Measurements from ENCODE around the gene GFOD2.

GFOD2 gene

DNA sequence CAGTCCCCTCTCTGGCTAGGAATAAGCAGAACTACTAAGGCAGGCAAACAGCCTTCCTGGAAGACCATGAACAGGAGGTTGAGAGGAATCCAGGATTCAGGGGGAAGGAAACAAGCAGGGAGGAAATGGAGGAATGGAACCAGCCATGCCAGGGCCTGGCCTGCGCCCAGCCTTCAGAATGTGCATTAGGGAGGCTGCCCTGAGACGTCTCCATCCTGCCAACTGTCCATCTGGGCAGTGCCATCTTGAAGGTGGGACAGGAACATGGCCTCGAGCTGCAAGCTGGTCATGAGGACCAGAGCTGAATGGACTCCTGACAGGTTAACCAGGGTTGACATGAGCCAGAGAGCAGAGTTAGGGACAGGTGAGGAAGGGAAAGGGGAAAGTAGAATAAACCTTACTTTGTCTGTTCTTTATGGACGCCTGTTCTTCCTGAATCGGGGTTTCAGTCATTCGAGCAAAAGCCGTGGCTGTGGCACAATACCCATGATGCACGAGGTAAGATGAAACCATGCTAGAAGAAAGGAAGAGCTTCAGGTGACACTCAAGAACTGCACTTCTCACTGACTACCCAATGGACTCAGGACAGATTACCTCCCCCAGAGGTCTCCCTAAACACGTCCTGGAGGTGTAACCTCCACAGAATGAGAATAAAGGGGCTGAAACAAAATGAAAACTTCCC is 12.1 kb upstream of the GFOD2 start:
- no peak for DNase-seq

DNA sequence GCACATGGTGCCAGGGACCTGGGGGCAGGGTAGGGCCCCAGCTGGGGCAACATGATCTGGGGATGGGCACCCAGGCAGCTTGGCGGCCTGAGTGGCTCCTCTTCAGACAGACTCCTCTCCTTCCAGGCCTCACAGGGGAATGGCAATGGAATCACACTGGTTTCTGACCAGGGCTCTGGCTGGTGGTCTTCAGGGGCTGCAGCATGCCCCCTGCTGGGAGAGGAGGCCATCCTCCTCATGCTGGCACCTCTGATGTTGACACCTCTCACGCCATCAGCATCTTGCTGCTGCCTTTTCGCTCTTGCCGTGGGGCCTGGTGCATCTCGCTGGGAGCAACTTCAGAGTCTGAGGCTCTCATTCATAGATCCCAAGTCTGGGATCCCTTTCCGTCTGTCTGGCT is 11.2 kb upstream of the GFOD2 start:
- no peak for DNase-seq

DNA sequence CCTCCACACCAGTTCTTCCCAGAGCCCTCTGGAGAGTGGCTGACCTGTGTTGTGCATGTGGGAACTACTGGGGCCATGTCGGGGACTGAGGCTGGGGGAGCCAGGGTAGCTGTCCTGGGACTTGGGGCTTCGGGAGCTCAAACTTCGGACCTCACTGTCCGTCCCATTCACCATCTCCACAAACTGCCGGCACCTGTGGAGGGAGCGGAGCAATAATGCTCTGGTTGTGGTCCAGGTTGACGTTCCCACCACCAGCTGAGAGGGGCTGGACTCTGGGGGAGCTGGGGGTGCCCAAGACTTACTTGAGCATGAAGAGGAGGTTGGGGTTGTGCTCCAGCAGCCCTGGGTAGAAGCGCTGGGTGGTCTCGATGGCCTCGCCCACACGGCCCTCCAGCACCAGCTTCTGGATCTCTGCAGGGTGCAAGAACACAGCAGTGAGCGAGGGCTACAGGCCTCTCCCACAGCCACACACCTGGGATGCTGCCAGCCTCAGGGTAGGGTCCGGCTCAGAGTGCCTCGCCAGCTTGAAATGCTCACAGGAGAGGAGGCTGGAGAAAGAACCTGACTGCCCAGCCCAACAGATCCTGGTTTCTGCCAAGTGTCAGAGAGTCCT is 10.6 kb upstream of the GFOD2 start:
- no peak for DNase-seq

DNA sequence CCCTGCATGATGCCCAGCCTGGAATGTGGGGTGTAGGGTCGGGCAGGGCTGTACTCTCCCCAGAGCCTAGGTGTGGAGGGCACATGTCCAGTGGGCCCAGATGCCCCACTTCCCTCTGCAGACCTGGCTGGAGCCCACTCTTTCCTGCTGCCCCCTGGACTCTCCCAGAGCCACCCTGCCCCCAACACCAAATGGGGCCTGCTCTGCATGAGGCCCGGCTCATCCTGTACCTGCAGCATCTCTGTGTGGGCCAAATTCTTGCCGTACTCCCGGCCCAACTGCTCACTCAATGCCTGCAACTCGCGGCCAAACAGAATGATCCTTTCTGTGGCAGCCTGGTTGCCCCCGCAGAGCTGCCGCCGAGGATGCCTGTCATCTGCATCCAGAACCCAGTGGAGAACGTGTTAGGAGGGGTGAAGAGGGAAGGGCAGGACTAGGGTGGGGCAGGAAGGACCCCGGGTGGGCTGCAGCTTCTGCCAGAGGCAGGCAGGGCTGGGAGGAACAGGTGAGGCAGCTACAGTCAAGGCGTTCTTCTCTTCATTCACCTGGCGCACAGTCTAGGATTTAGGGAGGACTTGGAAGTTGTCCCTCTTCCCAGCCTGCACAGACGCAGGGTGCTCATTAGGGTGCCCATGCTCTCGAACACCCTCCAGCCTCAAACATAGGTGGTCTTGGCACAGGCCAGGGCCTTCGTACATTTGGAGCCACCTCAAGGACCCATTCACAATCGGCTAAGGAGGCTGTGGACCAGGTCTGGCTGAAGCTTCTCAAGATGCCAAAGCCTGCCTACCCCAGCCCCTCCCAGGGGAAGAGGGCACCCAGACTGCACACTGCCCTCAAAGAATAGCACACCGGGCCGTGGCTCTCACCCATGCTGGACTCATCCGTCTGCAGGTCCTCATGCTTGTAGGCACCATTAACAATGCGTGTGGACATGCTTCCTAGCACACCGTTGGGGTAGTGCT is 8.7 kb upstream of the GFOD2 start:
- DNase-seq: no peak

DNA sequence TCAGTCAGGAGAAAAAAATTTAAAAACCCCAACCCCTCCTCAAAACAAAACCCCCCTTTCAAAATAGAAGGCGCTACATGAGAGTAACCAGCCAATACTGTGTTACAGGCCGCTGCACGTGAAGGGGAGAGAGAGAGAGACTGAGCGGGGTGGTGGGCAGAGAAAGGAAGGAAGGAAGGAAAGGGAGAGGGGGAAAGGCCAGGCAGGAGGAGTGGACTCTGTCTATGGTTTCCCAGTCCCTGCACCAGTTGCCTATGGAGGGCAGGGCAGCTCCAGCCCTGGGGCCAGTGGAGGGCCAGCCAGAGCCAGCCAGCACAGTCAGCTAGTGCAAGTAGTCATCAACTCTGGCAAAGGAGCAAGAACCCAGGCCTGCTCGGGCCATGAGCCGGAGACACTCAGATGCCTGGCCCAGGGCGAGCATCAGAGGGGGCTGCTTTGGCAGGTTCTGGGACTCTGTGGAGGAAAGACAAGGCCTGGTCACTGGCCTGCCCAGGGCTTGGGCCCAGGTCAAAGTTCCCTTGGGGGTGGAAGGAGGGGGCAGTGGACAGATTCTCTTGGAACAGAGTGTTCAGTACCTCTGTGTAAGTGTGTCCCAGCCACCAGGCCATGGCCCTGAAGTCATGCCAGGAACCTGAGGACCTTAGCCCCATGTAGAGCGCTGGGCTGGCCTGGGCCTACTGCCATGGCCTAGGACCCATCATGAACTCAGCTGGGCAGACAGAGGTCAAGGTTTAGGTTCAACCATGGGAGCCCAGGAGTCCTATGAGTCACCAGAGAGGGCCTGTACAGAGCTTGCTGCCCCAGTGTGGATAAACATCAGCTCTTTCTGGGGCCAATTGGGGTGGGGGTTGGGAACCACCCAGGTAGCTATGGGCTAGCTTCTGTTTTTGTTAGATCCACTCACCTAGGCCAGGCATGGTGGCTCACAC is 7.3 kb upstream of the GFOD2 start:
- DNase-seq: no peak

DNA sequence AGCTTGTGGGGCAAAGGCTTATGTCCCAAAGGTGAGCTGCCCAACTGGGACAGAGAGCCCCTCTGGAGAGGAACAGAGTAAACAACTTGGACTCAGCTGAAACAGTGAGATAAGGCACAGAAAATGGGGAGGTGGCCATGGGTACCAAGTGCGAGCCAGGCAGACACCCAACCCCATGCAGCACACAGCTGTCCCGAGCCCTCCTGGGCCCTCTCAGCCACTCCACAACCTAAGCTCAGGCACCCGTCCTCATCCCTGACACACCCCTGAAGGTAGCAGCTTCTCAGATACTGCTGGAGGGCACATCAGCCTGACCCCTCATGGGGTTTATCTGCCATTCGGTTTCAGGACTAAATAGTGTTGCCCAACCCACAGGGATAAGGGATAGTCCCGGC is 4.8 kb upstream of the GFOD2 start:
- no peak for DNase-seq

DNA sequence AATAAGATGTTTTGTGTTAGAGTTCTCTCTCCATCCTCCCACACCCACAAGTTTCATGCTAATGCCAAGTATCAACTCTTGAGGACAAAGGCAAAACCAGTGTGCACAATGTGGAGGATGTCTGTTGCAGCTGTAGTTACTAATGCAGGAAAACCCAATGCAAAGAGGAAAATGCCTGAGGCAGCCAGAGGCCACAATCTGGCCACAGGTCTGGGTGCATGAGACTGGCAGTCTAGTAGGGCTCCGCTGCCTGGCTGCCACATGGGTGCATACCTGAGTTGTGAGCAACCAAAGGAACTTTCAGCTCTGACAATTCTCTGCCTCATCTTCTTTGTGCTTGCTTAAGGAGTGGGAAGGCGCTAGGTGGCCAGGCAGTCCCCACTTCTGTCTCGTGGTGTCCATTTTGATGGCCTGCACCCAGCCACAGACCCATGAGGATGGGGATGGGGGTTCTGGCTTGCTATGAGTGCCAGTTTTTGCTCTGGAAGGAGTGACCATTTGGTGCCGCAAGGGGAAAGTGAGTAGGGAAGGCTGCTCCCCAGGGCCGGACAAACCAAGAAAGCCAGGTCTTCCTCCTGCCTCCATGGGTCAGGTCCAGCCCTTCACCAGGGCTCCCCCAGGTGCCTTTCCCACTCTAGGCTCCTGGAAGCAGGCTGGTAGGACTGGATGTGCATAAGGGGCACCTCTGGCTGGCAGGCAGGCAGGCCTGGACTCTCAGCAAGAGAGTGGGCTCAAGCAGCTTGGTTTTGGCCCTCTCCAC is 4.2 kb upstream of the GFOD2 start:
- no peak for DNase-seq

DNA sequence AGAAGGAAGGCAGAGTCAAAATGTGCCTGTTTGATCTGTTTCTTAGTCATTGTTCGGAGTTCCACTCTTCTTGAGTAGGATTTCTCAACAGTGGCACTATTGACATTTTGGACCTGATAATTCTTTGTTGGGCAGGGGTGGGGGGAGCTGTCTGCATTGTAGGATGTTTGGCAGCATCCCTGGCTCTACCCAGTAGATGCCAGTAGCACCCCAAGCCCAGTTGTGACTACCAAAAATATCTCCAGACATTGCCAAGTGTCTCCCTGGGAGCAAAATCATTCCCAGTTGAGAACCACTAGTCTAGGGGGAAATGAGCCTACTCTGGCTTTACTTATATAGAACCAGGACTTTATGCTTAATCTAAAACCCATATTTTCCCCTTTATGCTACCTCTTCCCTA is 1.1 kb upstream of the GFOD2 start:
- DNase-seq: no peak

DNA sequence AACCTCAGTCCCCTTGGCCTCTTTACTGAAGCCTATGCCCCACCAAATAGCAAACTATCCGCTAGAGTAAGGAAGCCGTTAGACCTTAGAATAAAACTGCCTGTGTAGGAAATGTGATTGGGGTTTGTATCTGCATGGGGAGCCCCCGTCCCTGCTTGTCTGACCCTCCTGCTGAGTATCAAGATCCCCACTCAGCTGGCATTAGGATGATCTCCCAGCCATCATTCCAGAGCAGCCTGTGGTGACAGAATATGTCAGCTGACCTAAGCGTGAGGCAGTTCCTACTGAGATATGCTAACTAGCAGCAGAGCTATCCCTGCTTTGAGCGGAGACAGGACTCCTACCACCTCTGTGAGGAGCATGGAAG is 645 bp upstream of the GFOD2 start:
- DNase-seq: no peak

DNA sequence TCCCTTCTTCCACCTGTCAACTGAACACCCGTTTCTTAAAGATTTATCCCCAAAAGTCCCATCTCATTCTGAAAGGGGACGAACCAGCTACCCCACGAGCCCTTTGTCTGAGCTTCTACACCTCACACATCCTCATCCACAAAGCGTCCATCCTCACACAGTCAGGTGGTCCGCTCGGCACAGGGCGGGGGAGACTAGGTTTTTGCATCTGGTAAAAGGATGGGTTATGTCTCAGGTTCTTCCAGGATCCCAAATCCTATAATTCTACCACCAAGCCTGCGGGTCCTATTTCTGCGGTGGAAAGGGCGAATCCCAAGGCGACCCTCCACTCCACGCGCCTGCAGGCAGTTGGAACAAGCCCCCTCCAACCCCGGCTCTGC is 458 bp downstream of the GFOD2 start:
- DNase-seq: no peak

DNA sequence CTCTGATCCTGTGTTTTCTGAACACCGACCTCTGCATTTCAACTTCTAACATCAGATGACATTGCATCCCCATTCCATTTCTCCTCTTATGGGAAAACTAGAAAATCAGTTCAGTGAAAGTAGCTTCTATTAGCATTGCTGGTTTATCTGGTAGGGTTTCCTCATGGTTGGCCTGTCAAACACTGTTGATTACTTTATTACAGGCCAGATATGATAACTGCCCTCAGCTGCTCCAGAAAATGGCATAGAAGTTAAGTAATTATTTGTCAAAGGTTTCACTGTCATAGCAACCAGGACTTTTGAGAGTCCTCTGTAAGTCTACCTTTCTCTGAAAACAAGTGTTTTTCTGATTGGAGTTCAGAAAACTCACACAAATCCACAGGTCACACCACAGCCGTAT is 3.0 kb downstream of the GFOD2 start:
- DNase-seq: no peak

DNA sequence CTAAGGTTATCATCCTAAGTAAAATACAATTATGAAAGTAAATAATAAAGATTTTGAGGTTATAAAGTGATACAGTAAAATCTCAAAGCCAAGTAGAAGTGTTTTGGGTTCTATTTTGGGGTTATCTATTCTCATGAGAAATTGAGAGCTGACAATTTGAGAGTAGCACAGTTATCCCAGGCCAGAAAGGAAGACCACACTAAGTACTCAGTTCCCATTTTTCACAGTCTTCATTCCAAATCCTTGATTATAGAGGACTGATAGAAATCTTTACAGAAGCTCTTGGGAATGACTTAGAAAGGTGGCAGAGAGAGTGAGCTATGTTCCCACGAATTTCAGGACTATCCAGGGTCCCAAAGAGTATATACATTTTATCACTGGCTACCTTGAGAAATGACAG is 4.6 kb downstream of the GFOD2 start:
- no peak for DNase-seq

DNA sequence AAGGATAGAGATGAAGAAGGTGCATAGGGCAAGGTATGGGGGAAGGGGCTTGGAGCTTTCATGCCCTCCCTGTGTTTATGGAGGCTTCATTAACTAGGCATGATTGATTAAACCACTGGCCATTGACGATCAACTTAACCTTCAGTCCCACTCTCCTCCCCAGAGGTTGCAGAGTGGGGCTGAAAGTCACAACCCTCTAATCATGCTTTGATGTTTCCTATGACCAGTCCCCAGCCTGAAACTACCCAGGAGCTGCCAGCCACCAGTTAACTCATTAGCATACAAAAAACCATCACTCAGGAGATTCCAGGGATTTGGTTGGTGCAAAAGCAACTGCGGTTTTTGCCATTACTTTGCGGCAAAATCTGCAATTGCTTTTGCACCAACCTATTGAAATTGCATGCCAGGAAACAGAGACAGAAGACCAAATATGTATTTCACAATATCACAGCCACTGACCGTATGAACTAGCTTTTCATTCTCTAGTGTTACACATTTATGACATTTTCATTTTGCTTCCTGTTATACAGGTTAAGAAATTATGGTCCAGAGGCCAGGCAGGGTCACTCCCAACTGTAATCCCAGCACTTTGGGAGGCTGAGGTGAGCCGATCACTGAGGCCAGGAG is 5.4 kb downstream of the GFOD2 start:
- DNase-seq: no peak

DNA sequence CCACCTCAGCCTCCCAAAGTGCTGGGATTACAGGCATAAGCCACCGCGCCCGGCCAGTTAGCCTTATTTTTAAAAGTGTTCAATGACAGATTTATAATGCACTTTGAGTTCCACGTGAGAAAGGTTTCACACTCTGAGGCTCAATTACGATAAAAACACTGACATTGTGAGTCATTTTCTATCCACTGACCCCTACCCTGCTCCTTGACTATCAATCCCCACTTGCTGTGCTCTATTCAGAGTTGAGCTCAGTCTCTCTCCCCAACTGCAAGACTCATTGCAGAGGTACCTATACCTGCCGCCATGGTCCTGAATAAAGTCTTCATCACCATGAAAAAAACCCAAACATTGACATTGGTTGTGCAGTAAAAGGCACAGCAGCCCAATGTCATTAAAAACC is 8.5 kb downstream of the GFOD2 start:
- no peak for DNase-seq

DNA sequence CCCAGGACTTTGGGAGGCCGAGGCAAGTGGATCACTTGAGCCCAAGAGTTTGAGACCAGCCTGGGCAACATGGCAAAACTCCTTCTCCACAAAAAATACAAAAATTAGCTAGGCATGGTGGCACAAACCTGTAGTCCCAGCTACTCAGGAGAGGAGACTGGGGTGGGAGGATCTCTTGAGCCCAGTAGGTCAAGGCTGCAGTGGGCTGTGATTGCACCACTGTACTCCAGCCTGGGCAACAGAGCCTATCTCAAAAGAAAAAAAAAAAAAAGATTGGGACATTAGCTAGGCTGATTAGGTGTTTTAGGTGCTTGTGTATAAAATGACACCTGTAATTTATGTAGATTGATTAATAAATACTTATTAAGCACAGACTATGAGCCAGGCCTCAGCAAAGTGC is 10.1 kb downstream of the GFOD2 start:
- DNase-seq: no peak

DNA sequence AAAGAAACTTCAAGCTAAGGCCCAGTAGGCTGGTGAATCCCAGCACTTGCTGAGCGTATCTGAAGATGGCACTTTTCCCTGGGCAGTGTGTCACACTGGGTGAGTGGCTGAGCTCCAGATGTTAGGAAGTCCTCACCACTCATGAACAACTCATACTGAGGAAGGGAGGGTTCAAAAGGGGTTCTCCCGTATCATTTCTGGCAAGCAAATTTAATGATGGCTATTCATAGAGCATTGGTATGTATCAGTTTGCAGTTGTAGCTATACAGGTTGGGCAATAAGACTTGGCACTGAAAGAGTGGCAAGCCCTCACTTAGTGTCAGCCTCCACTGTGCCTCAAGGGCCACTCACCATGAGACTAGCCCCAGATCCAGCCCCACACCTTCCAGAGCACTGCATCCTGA is 10.7 kb downstream of the GFOD2 start:
- no peak for DNase-seq

DNA sequence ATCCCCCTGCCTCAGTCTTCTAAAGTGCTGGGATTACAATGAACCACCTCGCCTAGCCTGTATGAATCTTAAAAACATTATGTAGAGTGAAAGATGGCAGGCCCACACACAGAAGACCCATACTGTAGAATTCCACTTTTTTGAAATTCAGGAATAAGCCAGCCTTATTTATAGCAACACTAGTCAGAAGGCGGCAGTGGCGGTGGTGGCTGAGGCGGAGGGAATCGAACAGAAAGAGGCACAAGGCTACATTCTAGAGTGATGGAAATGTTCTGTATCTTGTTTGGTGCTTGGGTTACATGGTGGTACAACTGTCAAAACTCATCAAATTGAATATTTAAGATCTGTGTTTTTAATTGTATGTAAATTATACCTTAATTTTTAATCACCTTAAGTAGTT is 11.3 kb downstream of the GFOD2 start:
- DNase-seq: no peak

DNA sequence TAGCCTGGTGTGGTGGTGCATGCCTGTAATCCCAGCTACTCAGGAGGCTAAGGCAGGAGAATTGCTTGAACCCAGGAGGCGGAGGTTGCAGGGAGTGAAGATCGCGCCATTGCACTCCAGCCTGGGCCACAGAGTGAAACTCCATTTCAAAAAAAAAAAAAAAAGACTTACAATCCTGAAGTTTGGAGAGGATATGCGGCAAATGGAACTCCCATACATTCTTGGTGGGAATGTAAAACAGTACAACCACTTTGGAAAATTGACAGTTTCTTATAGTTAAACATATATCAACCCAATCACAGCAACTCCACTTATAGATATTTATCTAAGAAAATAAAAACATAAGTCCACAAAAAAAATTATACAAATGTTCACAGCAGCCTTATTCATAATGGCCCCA is 11.9 kb downstream of the GFOD2 start:
- no peak for DNase-seq

DNA sequence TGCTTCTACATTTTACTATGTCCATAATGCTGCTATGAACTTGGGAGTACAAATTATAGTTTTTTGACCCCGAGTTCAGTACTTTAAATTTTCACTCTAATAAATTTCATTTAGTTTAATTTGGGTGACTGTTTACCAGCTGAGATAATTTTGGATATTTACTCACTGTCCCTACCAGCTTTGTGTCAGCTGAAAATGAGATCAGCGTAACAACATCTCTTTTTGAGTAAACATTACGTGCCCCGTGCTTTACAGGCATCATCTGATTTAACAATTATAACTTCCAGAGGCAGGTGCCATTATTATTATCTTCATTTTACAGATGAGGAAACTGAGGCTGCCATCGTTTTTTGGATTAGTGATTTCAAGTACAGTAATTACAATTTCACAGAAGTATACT is 15.0 kb downstream of the GFOD2 start:
- DNase-seq: no peak

DNA sequence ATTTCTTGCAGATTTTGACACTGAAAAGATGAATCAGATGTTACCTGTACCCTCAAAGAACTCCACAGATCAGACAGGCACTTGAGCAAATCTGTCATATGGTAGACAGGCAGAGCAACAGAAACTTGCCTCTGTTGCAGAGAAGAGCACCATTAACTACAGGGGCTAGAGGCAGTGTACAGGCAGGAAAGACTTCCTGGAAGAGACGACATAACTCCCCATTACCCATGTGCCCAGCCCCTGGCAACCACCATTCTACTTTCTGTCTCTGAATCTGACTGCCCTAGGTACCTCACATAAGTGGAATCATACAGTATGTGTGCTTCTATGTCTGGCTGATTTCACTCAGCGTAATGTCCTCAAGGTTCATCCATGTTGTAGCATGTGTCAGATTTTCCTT is 15.5 kb downstream of the GFOD2 start:
- DNase-seq: no peak

DNA sequence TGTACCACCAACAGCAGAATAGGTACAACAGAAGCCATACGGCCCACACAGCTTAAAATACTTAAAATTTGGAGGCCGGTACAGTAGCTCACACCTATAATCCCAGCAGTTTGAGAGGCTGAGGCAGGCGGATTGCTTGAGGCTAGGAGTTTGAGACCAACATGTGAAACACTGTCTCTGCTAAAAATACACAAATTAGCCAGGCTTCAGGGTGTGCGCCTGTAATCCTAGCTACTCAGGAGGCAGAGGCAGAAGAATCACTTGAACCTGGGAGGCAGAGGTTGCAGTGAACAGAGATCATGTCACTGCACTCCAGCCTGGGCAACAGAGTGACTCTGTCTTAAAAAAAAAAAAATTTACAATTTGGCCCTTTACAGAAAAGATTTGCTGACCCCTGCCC is 17.0 kb downstream of the GFOD2 start:
- DNase-seq: no peak

DNA sequence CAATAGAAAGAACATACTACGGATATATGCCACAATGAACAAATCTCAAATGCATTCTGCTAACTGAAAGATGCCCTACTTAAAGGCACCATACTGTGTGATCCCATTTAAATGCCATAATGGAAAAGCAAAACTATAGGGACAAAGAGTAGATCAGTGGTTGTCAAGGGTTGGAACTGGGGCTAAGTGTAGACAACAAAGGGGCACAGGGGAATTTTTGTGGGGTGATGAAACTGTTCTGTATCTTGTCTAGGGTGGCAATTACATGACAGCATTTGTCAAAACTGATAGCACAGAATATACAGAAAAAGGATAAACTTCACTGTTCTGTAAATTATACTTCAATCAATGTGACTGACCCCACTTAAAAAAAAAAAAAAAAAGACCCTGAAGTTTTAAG is 17.7 kb downstream of the GFOD2 start:
- DNase-seq: no peak

All from stimulated activated naive CD4-positive, alpha-beta T cell treated with Interleukin-2 at 50 U/mL for 16 hours (primary cell).